ENCODE data around the gene NXPH3.

DNA sequence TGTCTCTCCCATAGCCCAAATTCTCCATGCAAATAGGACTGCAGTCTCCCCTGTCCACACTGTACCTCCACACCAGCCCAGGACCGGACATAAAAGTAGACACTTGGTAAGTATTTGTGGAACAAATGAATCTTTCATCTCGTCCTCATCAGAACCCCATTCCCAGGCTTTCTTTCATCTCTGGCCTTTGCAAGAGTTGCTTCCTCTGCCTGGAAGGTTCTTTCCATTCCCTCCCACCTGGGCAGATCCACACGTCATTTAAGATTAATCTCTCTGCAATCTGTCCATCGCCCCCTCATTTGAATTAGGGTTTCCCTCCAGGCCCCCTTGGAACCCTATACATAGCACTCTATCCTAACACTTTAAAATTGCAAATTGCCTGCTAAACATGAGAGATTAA is 3.9 kb upstream of the NXPH3 start:
- no peak for TF ChIP-seq ZNF768 (tag by site-specific recombination; IDR thresholded peaks at IDR 0.05)
- TF ChIP-seq, protein P1, sequence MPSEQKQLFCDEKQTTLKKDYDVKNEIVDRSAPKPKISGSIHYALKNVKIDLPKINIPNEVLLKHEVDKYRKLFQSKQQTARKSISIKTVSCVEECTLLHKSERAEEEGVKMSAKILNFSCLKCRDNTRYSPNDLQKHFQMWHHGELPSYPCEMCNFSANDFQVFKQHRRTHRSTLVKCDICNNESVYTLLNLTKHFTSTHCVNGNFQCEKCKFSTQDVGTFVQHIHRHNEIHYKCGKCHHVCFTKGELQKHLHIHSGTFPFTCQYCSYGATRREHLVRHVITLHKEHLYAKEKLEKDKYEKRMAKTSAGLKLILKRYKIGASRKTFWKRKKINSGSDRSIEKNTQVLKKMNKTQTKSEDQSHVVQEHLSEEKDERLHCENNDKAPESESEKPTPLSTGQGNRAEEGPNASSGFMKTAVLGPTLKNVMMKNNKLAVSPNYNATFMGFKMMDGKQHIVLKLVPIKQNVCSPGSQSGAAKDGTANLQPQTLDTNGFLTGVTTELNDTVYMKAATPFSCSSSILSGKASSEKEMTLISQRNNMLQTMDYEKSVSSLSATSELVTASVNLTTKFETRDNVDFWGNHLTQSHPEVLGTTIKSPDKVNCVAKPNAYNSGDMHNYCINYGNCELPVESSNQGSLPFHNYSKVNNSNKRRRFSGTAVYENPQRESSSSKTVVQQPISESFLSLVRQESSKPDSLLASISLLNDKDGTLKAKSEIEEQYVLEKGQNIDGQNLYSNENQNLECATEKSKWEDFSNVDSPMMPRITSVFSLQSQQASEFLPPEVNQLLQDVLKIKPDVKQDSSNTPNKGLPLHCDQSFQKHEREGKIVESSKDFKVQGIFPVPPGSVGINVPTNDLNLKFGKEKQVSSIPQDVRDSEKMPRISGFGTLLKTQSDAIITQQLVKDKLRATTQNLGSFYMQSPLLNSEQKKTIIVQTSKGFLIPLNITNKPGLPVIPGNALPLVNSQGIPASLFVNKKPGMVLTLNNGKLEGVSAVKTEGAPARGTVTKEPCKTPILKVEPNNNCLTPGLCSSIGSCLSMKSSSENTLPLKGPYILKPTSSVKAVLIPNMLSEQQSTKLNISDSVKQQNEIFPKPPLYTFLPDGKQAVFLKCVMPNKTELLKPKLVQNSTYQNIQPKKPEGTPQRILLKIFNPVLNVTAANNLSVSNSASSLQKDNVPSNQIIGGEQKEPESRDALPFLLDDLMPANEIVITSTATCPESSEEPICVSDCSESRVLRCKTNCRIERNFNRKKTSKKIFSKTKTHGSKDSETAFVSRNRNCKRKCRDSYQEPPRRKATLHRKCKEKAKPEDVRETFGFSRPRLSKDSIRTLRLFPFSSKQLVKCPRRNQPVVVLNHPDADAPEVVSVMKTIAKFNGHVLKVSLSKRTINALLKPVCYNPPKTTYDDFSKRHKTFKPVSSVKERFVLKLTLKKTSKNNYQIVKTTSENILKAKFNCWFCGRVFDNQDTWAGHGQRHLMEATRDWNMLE (tag by site-specific recombination; conservative IDR thresholded peaks at IDR 0.05; ENCODE audit: low read depth), result no peak
- TF ChIP-seq ZNF211 (tag by site-specific recombination; IDR thresholded peaks at IDR 0.05; ENCODE audit: low read depth), result no peak
